ENCODE results near the gene IRX1. TPM values are rescaled to one million over a fixed set of nuclear protein-coding genes. Genes with fewer than 3 reads are reported as not detected.

Gene IRX1
- 22.5 TPM for polyA plus RNA-seq (2013, experiment 1 of 2; ENCODE audit: insufficient read length)
- 25.2 TPM for polyA plus RNA-seq (2013, experiment 2 of 2; ENCODE audit: insufficient read length)

- DNase-seq = peak; percentile 86
These were observed at the start of gene IRX1 for GRCh38 chr5:3595006-3595961. Gene IRX1 (plus strand): TSS chr5:3595832. CDS start chr5:3596106, 274 bp downstream.

- DNase-seq = no peak
These were observed 49.6 kb upstream of the IRX1 start for GRCh38 chr5:3546028-3546427.

- DNase-seq = no peak
These were observed 31.5 kb upstream of the IRX1 start for GRCh38 chr5:3564116-3564515.

GRCh38 chr5:3564827-3565518 lies 30.7 kb upstream of the IRX1 start:
- no peak for DNase-seq

GRCh38 chr5:3584724-3585531 lies 10.7 kb upstream of the IRX1 start:
- DNase-seq = no peak

- no peak for DNase-seq
These were observed 5.3 kb upstream of the IRX1 start for GRCh38 chr5:3590161-3590966.

- DNase-seq = no peak
These were observed 4.4 kb upstream of the IRX1 start for GRCh38 chr5:3590967-3591900.

GRCh38 chr5:3592298-3592697 lies 3.3 kb upstream of the IRX1 start:
- DNase-seq = no peak

- DNase-seq = peak; percentile 71
These were observed 1.7 kb upstream of the IRX1 start for GRCh38 chr5:3593771-3594509.

- DNase-seq = peak; percentile 56
These were observed 1.1 kb upstream of the IRX1 start for GRCh38 chr5:3594510-3595005.

GRCh38 chr5:3596261-3596825 lies 711 bp downstream of the IRX1 start:
- DNase-seq = peak; percentile 27

- no peak for DNase-seq
These were observed 1.2 kb downstream of the IRX1 start for GRCh38 chr5:3596857-3597166.

- DNase-seq = peak; percentile 60
These were observed 1.8 kb downstream of the IRX1 start for GRCh38 chr5:3597167-3598007.

- peak; percentile 45 for DNase-seq
These were observed 2.6 kb downstream of the IRX1 start for GRCh38 chr5:3598207-3598606.

- peak; percentile 53 for DNase-seq
These were observed 3.2 kb downstream of the IRX1 start for GRCh38 chr5:3598769-3599211.

- DNase-seq = peak; percentile 74
These were observed 3.8 kb downstream of the IRX1 start for GRCh38 chr5:3599226-3600105.
